Amygdala (tissue), 56 donors: ENCODE measurements around the gene ALPG.
"Not testable (repeated sequence)": the region's sequence is repeated elsewhere in the genome, so short reads cannot be mapped to it uniquely, and the experiment has no call there.

Experiments
- DNase-seq, 56 donors: peaks; one replicate each; lab custom pipeline; 2025; lab: John Stamatoyannopoulos, UW

The ALPG gene

DNA sequence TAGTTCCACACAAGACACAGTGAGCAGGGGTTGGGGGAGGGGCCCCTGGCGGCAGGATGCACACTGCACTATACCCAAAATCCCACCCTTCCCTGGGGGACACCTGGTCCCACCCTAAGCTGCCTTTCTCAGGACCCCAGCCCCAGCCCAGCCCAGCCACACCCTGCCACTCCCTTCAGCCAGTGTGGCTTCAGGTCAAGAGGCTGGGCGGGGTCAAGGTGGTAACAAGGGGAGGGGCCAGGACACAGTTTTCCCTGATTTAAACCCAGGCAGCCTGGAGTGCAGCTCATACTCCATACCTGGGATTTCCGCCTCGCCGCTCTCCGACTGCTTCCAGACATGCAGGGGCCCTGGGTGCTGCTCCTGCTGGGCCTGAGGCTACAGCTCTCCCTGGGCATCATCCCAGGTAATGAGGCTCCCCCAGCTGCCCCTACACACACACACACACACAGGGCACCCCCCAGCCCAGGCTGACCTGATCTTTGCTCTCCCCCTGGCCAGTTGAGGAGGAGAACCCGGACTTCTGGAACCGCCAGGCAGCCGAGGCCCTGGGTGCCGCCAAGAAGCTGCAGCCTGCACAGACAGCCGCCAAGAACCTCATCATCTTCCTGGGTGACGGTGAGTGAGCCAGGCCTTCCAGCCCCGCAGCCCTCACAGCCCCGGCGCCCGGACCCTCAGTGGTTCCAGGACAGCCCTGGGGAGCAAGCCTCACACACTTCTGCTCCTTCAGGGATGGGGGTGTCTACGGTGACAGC is at the start of gene ALPG:
Gene ALPG, plus strand, starts transcription at position 289 of the 755 bp plus-strand sequence. Its CDS starts 51 bp downstream, at position 340.
- no peak for DNase-seq

DNA sequence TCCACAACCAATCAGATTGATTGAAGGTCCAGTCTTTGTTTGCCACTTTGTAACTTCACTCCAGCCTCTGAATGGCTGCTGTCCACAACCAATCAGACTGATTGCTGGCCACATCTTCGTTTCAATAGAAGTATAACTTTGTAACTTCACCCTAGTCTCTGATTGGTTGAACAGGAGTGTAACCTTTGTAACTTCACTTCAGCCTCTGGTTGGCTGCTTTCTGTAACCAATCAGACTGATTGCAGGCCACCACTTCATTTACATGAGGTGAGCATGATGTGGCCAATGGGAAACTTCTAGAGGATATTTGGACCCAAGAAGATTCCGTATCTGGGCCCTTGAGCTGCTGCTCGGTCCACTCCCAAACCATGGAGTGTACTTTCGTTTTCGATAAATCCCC is 45.0 kb upstream of the ALPG start:
- DNase-seq = no peak

DNA sequence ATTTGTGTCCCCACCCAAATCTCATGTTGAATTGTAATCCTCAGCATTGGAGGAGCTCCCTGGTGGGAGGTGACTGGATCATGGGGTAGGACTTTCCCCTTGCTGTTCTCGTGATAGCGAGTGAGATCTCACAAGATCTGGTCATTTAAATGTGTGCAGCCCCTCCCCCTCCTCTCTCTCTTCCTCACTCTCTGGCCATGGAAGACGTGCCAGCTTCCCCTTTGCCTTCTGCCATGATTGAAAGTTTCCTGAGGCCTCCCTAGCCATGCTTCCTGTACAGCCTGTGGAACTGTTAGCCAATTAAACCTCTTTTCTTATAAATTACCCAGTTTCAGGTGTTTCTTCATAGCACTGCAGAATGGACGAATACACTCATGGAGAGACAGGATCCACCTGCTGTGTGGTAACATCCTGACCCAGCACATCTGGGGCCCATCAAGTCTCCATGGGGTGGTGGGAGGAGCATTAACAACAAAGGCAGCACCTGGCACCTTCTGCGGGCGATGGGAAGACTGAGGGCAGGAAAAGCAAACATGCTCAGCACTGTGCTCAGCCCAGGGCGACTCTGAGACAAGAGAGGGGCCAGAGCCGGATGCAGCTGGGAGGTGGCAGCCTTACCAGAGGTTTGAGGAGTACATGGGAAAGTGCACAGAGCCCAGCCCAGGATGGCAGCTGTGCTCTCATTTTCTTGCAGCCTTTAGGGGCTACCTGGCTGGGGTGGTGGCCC is 44.3 kb upstream of the ALPG start:
- DNase-seq = no peak

DNA sequence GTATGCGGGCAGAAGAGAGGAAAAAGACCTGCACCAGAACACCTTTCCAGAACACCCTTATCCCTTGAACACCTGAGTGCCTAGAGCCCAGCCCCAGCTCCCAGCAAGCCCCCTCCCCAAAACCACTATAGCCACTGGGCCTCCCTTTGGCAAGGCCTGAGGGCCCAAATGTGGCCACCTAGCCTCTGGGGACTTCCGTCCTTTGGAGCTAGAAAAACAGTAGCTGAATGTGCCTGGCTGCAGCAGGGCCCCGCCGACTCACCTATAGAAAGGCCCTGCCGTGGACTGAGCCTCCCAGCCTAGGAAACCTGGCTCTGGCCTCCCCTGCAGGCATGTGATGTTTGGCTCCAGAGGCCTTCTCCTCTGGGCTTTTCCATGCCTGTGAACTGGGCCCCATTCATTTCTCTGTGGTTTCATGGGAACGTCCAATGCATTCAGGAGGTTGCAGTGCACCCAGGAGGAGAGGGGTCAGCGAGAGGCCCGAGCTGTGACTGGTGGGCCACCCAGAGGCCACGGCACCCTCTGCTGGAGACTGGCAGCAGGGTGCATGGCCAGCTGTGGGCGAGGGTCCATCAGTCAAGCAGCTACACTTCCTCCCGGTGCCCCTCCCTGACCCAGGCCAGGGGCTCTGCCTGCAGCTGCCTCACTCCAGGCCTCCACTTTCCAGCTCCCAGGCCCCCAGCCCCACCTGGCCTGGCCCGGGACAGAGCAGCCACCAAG is 43.4 kb upstream of the ALPG start:
- not testable (repeated sequence) for DNase-seq

DNA sequence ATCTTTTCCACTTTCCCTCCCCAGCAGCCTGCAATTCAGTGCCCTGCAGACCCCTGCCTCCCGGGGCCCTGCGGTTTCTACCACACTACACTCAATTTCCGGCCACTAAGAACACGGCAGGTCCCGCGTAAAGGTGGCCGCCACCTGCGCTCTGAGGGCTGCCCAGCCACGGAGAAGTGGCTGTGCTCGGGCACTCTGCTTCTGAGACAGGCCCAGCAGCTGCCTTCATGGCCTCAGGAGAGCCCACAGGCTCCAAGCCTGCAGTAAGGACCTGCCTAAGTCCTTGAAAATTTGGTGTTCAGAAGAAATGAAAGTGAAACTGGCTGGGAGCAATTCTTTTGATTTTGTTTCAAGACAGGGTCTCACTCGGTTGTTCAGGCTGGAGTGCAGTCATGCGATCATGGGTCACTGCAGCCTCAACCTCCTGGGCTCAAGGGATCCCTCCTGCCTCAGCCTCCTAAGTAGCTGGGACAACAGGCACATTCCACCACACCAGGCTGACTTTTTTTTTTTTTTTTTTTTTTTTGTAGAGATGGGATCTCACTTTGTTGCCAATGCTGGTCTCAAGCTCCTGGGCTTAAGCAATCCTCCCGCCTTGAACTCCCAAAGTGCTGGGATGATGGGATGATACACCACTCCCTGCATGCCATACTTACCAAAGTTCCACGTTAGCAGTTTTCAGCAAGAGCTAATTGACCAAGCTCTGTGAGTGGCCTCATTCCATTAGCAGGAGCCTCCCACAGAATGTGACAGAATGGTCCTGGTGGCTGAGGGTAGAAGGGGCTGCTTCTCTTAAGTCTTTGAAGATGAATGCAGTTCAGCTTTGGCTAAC is 42.6 kb upstream of the ALPG start:
- DNase-seq = no peak

DNA sequence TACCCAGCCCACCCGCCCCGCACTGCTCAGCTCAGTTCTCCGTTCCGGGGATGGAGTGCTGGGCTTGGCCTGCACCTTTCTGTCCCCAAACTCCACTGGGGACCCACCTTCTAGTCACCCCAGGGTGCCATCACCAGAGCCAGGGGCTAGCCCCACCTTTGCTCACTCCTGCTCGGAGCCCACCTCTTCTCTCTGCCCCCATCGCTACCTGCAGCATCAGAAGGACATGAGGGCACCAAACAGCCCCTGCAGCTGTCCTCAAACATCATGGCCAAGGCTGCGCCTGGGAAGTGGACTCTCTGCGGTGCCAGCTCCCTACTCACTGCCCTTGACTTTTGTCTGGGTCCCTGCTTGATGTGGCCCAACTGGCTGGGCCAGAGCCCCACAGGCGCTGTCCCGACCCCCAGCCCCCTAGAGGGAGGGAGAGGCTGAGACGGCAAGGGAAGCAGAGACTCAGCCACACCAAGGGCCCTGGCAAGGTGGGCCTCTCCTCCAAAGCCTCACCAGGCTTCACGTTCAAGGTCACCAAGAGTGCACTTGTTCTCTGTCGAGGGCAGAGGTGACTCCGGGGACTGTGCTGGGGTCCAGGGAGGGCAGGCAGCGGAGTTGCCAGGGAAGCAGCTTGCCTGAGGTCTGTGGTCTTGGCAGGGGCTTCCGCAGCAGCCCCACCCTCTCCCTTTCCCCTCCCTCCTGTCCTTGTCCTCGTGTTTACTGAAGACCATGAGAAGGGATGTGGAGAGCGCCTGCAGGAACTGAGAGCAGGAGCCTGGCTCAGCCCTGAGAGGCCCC is 41.6 kb upstream of the ALPG start:
- DNase-seq = not testable (repeated sequence)

DNA sequence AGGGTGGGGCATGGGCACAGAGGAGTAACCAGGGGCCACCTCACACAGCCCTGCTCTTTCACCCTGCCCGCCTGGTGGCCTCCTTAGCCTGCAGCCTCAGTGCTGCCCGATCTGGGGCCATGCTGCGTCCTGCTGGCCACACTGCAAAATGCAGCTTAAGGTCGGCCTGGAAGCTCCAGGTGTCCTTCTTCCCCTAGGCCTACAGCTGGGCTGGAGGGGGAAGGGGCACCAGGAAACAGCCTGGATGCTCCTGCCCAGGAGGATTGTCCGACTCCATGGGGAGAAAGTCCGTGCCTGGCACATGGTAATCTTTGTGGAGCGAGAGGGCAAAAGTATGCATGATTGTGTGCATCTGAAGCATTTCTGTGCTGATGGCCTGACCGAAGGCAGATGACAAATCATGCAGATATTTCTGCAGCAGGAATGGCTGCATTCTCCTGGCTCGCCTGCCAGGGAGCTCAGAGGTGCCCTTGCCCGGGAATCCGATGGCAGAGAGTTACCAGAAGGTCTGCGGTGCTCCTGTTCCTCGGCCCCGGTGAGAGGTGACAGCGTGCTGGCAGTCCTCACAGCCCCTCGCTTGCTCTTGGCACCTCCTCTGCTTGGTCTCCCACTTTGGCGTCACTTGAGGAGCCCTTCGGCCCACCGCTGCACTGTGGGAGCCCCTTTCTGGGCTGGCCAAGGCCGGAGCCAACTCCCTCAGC is 40.9 kb upstream of the ALPG start:
- no peak for DNase-seq

DNA sequence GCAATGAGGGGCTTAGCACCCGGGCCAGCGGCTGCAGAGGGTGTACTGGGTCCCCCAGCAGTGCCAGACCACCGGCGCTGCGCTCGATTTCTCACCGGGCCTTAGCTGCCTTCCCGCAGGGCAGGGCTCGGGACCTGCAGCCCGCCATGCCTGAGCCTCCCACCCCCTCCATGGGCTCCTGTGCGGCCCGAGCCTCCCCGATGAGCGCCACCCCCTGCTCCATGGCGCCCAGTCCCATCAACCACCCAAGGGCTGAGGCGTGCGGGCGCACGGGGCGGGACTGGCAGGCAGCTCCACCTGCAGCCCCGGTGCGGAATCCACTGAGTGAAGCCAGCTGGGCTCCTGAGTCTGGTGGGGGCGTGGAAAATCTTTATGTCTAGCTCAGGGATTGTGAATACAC is 40.2 kb upstream of the ALPG start:
- not testable (repeated sequence) for DNase-seq

DNA sequence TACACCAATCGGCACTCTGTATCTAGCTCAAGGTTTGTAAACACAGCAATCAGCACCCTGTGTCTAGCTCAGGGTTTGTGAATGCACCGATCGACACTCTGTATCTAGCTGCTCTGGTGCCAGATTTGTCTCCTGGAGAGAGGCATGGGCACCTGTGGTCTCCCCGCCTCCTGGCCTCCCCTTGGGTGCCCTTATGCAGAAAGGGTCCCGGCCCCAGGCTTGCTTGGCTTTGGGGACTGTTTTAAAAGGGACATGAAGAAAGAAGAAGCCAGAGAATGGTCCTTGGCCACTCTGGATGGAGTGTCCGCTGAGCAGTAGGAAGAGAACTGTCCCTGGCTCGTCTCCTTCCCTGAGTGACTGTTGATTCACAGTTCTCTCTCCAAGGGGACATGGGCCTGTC is 39.6 kb upstream of the ALPG start:
- no peak for DNase-seq

DNA sequence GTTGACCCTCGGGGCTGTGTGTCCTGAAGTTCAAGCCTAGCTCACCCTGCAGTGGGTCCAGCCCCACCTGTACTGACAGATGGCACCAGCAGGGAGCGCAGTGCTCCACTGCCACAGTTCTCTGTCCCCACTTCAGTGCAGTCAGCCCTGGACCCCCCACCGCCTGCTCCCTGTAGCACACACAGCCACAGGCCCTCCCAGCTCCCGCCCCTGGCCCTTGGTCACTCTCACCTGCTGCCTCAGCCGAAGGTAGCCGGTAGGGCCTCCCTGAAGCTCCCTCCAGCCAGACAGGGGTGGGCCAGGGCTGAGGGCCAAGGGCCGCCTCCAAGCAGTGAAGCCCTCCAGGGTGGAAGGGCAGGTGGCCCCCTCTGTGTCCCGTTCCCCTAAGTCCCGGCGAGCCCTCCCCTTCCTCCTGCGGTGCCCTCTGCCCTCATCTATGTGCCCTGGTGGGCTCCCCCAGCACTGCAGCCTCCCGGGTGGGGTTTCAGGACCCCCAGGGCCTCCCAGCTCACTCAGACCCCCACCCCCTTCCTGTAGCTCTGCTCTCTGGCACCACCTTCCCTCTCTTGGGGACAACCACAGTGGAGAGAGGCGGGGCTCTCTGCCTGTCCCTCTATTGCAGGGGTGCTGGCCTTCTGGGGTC is 38.9 kb upstream of the ALPG start:
- DNase-seq = no peak

DNA sequence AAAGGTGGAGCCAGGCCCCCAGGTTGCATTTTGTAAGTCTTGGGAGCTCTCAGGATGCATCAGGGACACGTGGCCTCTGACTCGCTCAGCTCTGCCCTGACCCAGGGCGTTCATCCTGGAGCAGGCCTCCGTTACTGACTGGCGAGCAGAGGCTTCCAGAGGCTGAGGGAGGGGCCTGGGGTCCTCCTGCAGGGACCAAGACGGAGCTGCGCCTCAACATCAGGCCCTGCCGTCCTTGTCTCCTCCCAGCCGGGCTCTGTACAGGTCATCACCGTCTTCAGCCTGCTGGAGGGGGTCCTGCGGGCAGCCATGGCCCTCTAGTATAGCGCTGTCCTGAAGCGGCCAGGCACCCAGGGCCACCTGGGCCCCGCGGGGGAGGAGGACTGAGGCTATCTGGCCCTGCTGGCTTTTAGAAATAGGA is 38.3 kb upstream of the ALPG start:
- DNase-seq = no peak

DNA sequence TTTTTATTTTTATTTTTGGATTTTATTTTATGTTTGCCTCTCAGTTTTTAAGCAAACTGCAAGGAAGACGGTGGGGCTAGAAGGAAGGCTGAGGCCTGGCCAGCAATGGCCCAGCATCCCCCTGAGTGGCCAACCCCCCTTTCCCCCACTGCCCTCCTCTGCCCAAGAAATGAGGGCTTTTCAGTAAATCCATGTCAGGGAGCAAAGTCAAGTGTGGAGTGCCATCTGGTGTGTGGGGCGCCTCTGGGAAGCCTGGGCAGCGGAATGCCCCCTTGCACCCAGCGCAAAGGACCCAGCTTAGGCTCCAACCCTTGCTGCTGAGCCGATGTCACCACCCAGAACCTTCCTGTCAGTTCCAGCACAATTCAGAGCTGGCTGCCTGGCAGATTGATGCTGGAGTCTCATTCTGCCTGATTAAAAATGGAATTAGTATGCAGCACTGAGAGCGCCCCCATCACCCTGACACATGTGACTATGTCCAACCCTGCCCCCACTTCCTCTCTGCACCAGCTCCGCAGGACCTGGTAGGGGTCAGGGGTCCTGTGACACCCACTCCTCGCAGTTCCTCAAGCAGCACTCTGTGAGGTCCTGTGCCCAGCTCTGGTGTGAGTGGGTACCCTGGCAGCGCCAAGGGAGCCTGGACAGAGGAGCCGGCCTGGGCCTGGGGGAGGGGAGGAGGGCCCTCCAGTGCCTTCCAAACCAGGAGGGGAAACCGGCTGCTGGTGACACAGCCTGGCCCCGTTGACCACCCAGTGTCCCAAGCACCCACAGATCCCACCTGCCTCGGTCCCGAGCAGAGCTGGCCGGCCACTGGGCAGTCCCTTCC is 37.3 kb upstream of the ALPG start:
- DNase-seq = no peak

DNA sequence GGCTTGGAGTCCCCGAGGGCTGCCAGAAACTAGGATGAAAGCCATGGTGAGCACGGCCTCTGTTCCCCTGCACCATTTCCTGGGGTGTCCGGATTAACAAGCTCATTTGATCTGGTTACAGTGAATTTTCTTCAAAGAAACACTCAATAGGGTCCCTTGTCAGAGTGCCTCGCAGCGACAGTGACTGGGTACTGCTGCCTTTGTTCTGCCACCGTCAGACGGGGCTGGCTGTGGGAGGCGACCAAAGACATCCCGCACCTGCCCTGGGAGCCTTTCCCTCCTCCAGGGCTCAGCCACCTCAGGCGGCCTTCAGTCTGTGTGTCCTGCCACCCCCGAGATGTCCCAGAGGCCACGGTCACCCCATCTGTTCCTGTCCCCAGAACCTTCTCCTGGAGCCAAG is 36.6 kb upstream of the ALPG start:
- DNase-seq = not testable (repeated sequence)

DNA sequence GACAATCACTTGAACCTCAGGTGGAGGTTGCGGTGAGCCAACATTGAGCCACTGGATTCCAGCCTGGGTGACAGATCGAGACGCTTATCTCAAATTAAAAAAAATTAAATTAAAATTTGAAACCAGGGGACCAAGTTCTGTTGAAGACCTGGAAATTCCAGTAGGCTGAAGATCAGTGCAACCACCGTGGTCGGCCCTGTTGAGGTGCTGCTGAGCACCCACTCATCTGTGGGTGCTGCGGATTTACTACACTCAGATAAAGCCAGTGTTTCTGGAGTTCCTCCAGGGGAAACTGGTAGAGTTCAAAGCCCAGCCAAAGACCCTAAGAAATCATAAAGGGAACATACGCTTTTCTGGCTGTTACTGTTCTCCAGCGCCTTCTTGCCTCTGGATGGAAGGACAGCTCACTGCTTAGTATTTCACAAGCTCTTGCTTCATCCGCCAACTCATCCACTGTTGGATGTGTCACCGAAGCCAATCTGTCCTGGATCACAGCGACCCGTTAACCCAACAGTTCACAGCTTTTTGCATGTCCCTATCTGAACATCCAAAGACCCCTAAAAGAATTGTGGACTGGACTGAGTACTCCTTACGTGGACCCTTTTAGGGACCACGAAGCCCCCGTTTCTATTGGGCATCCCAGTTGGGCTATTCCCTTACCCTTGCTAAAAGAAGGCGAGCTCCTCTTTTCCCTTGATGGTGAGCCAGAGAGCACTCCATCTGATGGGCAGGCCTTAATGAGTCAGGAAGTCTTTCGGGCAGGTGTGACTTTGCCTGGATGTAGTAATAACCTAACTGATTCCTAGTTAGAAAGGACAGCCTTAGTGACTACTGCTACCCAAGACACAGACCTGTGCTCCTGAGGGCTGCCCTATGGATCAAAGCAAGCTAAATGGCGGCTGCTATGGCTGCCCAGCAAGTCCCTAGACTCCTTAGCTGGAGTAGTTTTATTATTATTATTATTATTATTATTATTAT is 34.1 kb upstream of the ALPG start:
- no peak for DNase-seq

DNA sequence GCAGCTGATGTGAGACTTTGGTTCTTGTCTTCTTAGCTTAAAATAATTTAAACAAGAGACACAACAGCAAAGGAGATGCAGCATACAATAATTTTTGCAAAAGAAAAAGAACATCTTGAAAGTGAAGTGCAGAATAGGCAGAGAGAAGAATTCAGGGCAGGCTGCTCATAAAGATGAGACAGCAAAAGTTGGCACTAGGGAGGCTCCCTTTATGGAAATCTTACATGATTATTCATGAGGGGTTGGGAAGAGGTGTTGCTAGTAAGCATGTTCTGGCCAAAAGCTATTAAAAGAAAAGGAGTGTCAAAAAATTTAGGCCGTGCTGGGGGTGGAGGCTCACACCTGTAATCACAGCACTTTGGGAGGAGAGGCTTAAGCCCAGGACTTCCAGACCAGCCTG is 32.3 kb upstream of the ALPG start:
- DNase-seq = no peak

DNA sequence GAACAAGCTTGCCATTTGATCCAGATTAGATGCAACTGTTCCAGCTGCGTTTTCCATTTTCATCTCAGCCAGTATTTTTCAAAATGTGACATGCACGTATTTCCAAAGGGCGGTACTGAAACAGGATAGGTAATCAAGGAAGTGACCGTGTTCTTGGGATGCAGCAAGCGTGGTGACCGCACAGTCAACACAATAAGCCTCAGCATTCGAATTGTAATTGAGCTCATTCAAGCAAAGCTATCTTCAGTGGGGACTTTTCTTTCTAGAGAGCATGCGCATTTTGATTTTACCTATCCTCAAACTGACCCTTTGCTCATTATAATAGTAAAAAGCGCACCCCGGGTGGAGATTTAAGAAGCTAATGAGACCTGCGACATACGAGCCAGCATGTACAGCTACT is 31.5 kb upstream of the ALPG start:
- no peak for DNase-seq
